Sigmoid colon (tissue), 7 donors: ENCODE results near the gene PPP2R2C. TPM values are rescaled to one million over a fixed set of nuclear protein-coding genes. Genes with fewer than 3 reads are reported as not detected.
A peak's percentile ranks its signal among the peaks of the same experiment; 100 is the strongest.

Experiments used
- DNase-seq: peaks from one replicate; pipeline ENCODE4 v3.0.0-alpha.2; 2019
- H3K27ac ChIP-seq, 4 donors: fragments of 200-600 bp; sonication (generic); one replicate each; pipeline ENCODE4 v1.5.1; 2016 to 2019; ENCODE audit warnings: mild to moderate bottlenecking in 1 of 4
- H3K27me3 ChIP-seq, 3 donors: fragments of 200-600 bp; sonication (generic); one replicate each; pipeline ENCODE4 v1.5.1; 2019; ENCODE audit warnings: mild to moderate bottlenecking in 1 of 3
- H3K36me3 ChIP-seq, 4 donors: fragments of 200-600 bp; sonication (generic); one replicate each; pipeline ENCODE4 v1.5.1; 2016 to 2019
- H3K4me1 ChIP-seq, 4 donors: fragments of 200-600 bp; sonication (generic); one replicate each; pipeline ENCODE4 v1.5.1; 2017 to 2019
- H3K4me3 ChIP-seq, 4 donors: fragments of 200-600 bp; sonication (generic); one replicate each; pipeline ENCODE4 v1.5.1; 2017 to 2019; ENCODE audit warnings: mild to moderate bottlenecking in 2 of 4, moderate library complexity in 1 of 4
- H3K9me3 ChIP-seq, 4 donors: fragments of 200-600 bp in 3 of 4; sonication (generic) in 3 of 4; one replicate each; pipeline versions ENCODE4 v1.5.1 to v1.6.1; 2013 to 2019
- CTCF ChIP-seq, 4 experiments: fragments of 450-650 bp in 3 of 4; fragments of 200-600 bp in 1 of 4; IDR thresholded peaks; one replicate each; pipeline ENCODE4 v1.5.1; 2016 to 2019; ENCODE audit warnings: antibody characterized with exemption in 4 of 4, mild to moderate bottlenecking in 3 of 4, moderate library complexity in 2 of 4
- EP300 ChIP-seq, 4 donors: sonication (generic); formaldehyde crosslinking; IDR thresholded peaks; one replicate each; pipeline ENCODE4 v1.6.1; 2017; ENCODE audit warnings: antibody characterized with exemption in 4 of 4
- POLR2A ChIP-seq, 2 donors: fragments of 450-650 bp; IDR thresholded peaks; one replicate each; pipeline ENCODE4 v1.6.1; 2016; ENCODE audit warnings: antibody characterized with exemption in 2 of 2, mild to moderate bottlenecking in 2 of 2, moderate library complexity in 2 of 2
- POLR2AphosphoS5 ChIP-seq, 4 donors: sonication (generic); formaldehyde crosslinking; IDR thresholded peaks; one replicate each; pipeline ENCODE4 v1.6.1; 2017; ENCODE audit warnings: antibody characterized with exemption in 4 of 4
- WGBS, 2 donors: extraction: QIAGEN DNeasy Blood & Tissue Kit; methylation state at CpG; one replicate each; pipeline ENCODE4 v1.1.7; 2013; 5-methylcytosine and 5-hydroxymethylcytosine counted together
- intact Hi-C: fragments of 100-400 bp; cut with DNase I; formaldehyde crosslinking; loops from one replicate; pipeline ENCODE4 v1.15.1; 2023
- polyA plus RNA-seq, 3 donors: library from polyadenylated mRNA; stranded (reverse); fragments of 200-250 nt; gene quantifications; one replicate each; pipeline ENCODE4 v1.2.3, GENCODE V29; 2013
- total RNA-seq, 4 donors: library from RNA; depleted of rRNA; stranded (reverse); fragments of >200 nt; gene quantifications; one replicate each; pipeline ENCODE4 v1.1.0, GENCODE V29; 2016
- donor health status: healthy with polysubstance abuse.
- donor health status: Bipolar disorder and iron deficiency.
- donor health status: healthy.

The PPP2R2C gene
- total and polyA plus RNA-seq, 7 donors, result 0.49 to 2.8 (median 1.1) TPM; not detected in 2

- peaks cover 0 to 15% (median 6%) of the 10 kb centered on the region in 4 donors for H3K9me3 ChIP-seq
- DNase-seq, result no peak
- intact Hi-C loops, result no loop called here
Measured at GRCh38 chr4:6487466-6487865, 15.1 kb upstream of the PPP2R2C start.

GRCh38 chr4:6480534-6481088, 8.2 kb upstream of the PPP2R2C start:
- intact Hi-C loops, result no loop called here
- TF ChIP-seq POLR2AphosphoS5 (IDR thresholded peaks at IDR 0.05), result no peak
- TF ChIP-seq POLR2A (IDR thresholded peaks at IDR 0.05), result no peak
- no peak for TF ChIP-seq CTCF (IDR thresholded peaks at IDR 0.05)
- no peak for TF ChIP-seq EP300 (IDR thresholded peaks at IDR 0.05)

More at GRCh38 chr4:6487466-6487865, 15.1 kb upstream of the PPP2R2C start:
- H3K4me3 ChIP-seq, result no peak overlapping the region
- WGBS, 2 donors, result 63 to 66% methylated on average over 2 of the region's 2 CpGs
- H3K27ac ChIP-seq, result no peak overlapping the region
- H3K4me1 ChIP-seq, result no peaks in the 10 kb centered on the region
- no peaks in the 10 kb centered on the region for H3K36me3 ChIP-seq
- TF ChIP-seq EP300 (IDR thresholded peaks at IDR 0.05), result no peak
- no peak for TF ChIP-seq POLR2A (IDR thresholded peaks at IDR 0.05)
- no peak for TF ChIP-seq POLR2AphosphoS5 (IDR thresholded peaks at IDR 0.05)
- TF ChIP-seq CTCF (IDR thresholded peaks at IDR 0.05), result no peak
- H3K27me3 ChIP-seq, result peaks cover 0 to 6% (median 0%) of the 10 kb centered on the region in 3 donors

GRCh38 chr4:6478546-6479220, 6.3 kb upstream of the PPP2R2C start:
- no peaks in the 10 kb centered on the region for H3K4me1 ChIP-seq
- H3K27me3 ChIP-seq, result peaks cover 0 to 40% (median 16%) of the 10 kb centered on the region in 3 donors
- H3K27ac ChIP-seq, result no peak overlapping the region
- H3K4me3 ChIP-seq, result no peak overlapping the region
- no peaks in the 10 kb centered on the region for H3K9me3 ChIP-seq
- no peaks in the 10 kb centered on the region for H3K36me3 ChIP-seq
- intact Hi-C loops, result no loop called here
- DNase-seq, result peak; percentile 41
- 66 to 70% methylated on average over 17 of the region's 17 CpGs for WGBS, 2 donors
- TF ChIP-seq POLR2AphosphoS5 (IDR thresholded peaks at IDR 0.05) (no peak), POLR2A (IDR thresholded peaks at IDR 0.05) (no peak), EP300 (IDR thresholded peaks at IDR 0.05) (no peak), CTCF (IDR thresholded peaks at IDR 0.05) (no peak)

More at GRCh38 chr4:6480534-6481088, 8.2 kb upstream of the PPP2R2C start:
- Histone ChIP-seq H3K36me3 (no peaks in the 10 kb centered on the region), H3K4me1 (no peaks in the 10 kb centered on the region), H3K4me3 (no peak overlapping the region), H3K9me3 (peaks cover 0 to 5% (median 2%) of the 10 kb centered on the region in 4 donors), H3K27me3 (peaks cover 0 to 23% (median 0%) of the 10 kb centered on the region in 3 donors), H3K27ac (no peak overlapping the region)
- no peak for DNase-seq
- WGBS, 2 donors, result 61 to 70% methylated on average over 4 of the region's 4 CpGs

DNA sequence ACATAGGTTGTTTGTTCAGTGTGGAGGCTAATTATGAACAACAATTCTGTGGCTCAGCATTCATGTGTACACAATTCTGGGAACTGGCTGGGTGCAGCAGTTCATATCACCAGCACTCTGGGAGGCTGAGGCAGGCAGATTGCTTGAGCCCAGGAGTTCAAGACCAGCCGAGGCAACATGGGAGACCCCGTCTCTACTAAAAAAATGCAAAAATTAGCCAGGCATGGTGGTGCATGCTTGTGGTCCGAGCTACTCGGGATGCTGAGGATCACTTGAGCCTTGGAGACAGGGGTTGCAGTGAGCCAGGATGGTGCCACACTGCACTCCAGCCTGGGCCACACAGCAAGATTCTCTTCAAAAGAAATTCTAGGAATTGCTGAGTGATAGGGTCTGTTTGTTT, 4.5 kb upstream of the PPP2R2C start:
- Histone ChIP-seq H3K27ac (no peak overlapping the region), H3K4me3 (no peak overlapping the region), H3K36me3 (no peaks in the 10 kb centered on the region), H3K9me3 (no peaks in the 10 kb centered on the region), H3K4me1 (peaks cover 0 to 2% (median 2%) of the 10 kb centered on the region in 4 donors), H3K27me3 (peaks cover 3 to 54% (median 29%) of the 10 kb centered on the region in 3 donors)
- 92% methylated on average over 4 of the region's 4 CpGs for WGBS, 2 donors
- intact Hi-C loops, result no loop called here
- DNase-seq, result peak; percentile 30
- TF ChIP-seq CTCF (IDR thresholded peaks at IDR 0.05) (no peak), POLR2AphosphoS5 (IDR thresholded peaks at IDR 0.05) (no peak), POLR2A (IDR thresholded peaks at IDR 0.05) (no peak), EP300 (IDR thresholded peaks at IDR 0.05) (no peak)
